WI38 (cell line): ENCODE measurements around the gene TNNT1.
"Not testable (repeated sequence)": the region's sequence is repeated elsewhere in the genome, so short reads cannot be mapped to it uniquely, and the experiment has no call there.

Experiments
- H3K4me3 ChIP-seq: 2 replicates; pipeline ENCODE4 v1.5.1; 2011; ENCODE audit warnings: low read depth, mild to moderate bottlenecking, control low read depth, low read length
- TF ChIP-seq, protein P1 (sequence below): IDR thresholded peaks from 2 replicates; pipeline ENCODE4 v1.5.1; 2012; ENCODE audit warnings: low read depth, mild to moderate bottlenecking, control low read depth, low read length

The TNNT1 gene

DNA sequence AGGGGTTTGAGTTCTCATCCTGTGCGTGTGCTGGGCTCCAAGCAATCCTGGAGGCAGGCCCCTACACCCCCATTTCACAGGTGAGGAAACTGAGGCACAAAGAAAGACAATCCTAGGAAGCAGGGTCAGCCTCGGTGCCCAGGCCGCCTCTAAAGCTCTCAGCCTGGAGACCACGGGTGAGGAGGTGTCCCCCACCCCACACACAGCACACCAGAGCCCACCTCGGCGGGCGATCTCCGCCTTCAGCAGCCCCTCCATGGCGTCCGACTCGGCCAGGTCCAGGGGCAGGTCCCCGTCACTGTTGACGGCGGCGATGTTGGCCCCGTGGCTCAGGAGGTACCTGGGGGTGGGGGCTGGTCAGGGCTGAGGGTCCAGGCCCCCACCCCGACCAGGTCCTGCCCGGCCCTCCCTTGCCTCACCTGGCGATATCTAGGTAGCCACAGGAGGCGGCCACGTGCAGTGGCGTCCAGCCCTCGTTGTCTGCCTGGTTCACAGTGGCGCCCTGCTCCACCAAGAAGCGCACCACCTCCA lies 36.7 kb downstream of the TNNT1 start:
- H3K4me3 ChIP-seq: no peak overlapping the region
- TF ChIP-seq, protein P1, sequence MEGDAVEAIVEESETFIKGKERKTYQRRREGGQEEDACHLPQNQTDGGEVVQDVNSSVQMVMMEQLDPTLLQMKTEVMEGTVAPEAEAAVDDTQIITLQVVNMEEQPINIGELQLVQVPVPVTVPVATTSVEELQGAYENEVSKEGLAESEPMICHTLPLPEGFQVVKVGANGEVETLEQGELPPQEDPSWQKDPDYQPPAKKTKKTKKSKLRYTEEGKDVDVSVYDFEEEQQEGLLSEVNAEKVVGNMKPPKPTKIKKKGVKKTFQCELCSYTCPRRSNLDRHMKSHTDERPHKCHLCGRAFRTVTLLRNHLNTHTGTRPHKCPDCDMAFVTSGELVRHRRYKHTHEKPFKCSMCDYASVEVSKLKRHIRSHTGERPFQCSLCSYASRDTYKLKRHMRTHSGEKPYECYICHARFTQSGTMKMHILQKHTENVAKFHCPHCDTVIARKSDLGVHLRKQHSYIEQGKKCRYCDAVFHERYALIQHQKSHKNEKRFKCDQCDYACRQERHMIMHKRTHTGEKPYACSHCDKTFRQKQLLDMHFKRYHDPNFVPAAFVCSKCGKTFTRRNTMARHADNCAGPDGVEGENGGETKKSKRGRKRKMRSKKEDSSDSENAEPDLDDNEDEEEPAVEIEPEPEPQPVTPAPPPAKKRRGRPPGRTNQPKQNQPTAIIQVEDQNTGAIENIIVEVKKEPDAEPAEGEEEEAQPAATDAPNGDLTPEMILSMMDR: no peak

DNA sequence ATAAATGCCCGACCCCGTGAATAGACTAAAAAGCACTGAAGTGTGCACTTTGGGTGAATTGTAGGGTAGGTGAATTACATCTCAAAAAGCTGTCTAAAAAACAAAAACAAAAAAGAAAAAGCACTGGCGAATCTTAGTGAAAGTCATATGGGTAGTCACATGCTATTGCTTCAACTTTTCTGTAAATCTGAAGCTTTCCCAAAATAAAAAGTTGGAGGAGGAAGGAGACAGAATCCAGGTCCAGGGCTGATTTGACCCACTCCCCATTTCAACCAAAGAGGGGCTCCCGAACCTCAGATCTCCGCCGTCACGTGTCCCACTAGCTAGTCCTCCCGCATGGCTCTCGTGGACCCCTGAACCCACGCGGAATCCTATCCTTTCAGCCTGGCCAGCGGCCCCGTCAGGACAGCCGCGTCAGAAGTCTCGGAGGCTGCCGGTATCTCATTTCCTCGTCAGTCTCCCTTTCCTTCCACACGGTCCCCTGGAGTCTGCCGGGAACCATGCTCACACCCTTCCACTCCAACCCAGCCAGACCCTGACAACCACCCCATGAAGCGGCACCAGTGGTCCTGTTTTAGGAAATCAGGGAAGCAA lies 37.7 kb downstream of the TNNT1 start:
- TF ChIP-seq, protein P1: no peak
- no peak overlapping the region for H3K4me3 ChIP-seq

DNA sequence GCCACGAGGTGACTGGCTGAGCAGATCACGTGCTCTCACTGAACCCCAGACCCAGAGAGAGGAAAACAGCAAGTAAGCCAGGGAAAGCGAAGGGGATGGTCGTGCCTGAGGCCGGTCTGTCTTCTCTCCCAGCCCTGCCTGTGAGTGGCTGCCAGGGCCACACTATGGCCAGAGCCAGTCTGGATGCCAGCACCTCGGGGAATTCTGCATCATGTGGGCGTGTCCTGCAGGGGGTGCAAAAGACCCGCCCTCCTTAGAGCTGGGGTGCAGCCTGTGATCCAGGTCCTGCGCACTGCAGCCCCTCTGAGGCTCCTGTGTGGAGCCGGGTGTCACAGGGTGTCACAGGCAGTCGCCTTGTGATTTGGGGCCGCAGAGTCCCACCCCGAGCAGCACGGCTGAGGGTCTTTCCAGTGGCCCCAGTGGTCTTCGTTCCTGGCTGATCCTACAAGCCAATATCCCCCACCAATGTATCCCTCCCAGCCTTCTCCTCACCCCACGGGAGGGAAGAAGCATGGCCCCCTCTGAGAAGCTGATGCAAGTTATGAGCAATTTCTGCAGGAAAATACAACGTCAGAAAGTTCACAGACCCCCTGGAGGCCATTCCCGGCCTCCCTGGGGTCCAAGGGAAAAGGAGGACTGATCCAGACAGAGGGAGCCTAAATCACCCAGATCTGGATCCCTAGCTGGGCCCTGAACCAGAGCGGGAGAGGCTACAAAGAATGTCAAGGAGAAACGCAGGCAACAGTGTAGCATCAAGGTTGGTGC lies 39.3 kb downstream of the TNNT1 start:
- TF ChIP-seq, protein P1: no peak
- H3K4me3 ChIP-seq: no peak overlapping the region

GRCh38 chr19:55107252-55107651 lies 41.8 kb downstream of the TNNT1 start:
- not testable (repeated sequence) for H3K4me3 ChIP-seq

DNA sequence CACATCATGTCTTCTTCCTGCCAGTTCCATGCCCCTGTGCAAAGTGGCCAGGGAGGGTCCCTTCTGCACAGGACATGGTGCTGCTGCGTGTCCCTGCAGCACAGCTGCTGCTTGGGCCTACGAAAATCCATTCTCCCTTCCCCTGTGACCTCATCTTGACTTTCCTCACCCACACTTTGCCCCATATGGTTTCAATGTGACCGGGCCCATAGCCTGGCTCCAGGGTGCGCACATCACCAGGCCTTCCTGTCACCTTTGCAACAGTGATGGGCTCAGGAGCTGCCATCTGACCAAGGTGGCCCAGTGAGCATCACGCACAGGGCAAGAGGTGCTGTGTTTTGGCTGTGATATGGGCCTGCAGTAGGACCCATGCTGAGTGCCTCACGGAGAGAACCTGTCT lies 42.4 kb downstream of the TNNT1 start:
- H3K4me3 ChIP-seq: no peak overlapping the region
- TF ChIP-seq, protein P1: no peak

- no peak overlapping the region for H3K4me3 ChIP-seq
- TF ChIP-seq, protein P1: no peak
Measured at GRCh38 chr19:55105237-55105636, 43.8 kb downstream of the TNNT1 start.

DNA sequence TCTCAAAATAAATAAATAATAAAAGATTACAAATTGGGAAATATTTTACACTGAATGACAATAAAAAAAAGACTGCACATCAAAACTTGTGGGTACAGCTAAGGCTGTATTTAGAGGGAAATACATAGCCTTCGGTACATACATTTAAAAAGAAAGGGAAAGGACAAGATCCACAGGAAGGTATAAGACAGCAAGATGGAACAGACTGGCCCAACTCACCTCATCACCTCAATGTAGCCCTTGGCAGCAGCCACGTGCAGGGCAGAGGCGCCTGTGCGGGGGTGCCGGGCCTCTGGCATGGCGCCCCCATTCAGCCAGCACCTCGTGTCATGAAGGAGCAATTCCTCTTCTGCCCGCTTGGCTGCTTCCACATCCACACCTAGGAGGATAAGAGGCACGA lies 45.8 kb downstream of the TNNT1 start:
- TF ChIP-seq, protein P1: no peak
- H3K4me3 ChIP-seq: no peak overlapping the region
